Gastrocnemius medialis (tissue), 4 donors: ENCODE results near the gene HDAC7.

Experiments used
- POLR2A ChIP-seq, 2 donors: fragments of 450-650 bp; IDR thresholded peaks; one replicate each; pipeline ENCODE4 v1.6.1; 2017; ENCODE audit warnings: antibody characterized with exemption in 2 of 2, mild to moderate bottlenecking in 2 of 2, moderate library complexity in 2 of 2
- TF ChIP-seq, protein P1 (sequence below), 5 experiments: fragments of 450-650 bp in 3 of 5; fragments of 200-600 bp in 2 of 5; sonication (generic) in 2 of 5; IDR thresholded peaks in 4 of 5; conservative IDR thresholded peaks in 1 of 5; 1 replicate in 4 of 5; 2 replicates in 1 of 5; pipeline ENCODE4 v1.5.1; 2016 to 2019; ENCODE audit warnings: antibody characterized with exemption in 5 of 5, mild to moderate bottlenecking in 3 of 5, moderate library complexity in 3 of 5

DNA sequence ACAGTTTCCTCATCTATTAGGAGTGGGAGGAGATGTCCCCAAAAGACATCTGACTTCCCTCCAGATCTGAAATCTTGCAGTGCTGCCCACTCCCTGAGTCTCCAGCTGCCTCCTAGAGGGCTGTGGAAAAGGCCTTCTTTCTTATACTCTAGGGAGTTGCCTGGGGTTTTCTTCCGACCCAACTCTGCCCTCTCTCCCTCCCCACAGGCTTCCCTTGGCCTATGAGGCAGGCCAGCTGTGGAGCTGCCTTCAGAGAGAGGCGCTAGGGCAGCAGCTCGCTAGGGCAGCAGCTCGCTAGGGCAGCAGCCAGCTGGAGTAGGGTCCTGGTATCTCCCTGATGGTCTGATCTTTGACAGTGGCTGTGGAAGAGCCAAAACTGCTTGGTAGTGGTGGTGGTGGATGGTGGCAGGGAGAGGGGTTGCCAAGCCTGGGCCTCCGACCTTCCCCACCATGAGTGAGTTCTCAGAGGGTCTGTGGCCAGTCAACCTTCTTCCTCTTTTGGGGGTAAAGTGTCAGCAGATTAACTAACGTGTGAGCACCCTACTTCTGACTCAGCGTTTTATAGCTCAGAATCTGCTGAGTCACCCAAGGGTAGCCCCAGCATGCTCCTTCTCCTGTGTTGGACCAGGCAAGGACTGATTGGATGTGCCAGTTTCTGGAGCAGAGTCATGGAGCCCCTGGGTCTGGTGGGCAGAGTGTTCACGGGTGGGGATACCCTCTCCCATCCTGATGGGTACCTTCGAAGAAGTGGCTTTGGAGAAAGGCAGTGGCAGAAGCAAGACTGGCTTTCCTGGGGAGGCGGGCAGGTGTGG is 44.4 kb downstream of the HDAC7 start:
- TF ChIP-seq, protein P1, sequence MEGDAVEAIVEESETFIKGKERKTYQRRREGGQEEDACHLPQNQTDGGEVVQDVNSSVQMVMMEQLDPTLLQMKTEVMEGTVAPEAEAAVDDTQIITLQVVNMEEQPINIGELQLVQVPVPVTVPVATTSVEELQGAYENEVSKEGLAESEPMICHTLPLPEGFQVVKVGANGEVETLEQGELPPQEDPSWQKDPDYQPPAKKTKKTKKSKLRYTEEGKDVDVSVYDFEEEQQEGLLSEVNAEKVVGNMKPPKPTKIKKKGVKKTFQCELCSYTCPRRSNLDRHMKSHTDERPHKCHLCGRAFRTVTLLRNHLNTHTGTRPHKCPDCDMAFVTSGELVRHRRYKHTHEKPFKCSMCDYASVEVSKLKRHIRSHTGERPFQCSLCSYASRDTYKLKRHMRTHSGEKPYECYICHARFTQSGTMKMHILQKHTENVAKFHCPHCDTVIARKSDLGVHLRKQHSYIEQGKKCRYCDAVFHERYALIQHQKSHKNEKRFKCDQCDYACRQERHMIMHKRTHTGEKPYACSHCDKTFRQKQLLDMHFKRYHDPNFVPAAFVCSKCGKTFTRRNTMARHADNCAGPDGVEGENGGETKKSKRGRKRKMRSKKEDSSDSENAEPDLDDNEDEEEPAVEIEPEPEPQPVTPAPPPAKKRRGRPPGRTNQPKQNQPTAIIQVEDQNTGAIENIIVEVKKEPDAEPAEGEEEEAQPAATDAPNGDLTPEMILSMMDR (IDR thresholded peaks at IDR 0.05 in 4 of 5, conservative IDR thresholded peaks at IDR 0.05 in 1 of 5): no peak
- no peak for TF ChIP-seq POLR2A (IDR thresholded peaks at IDR 0.05)
